ENCODE data around the gene ZSCAN21.

ZSCAN21 gene

GRCh38 chr7:100095704-100096103 is 46.1 kb downstream of the ZSCAN21 start:
- H3K36me3 Mint-ChIP-seq, result peaks cover 32% of the 10 kb centered on the region
- H3K4me3 Mint-ChIP-seq, result no peak overlapping the region
- H3K4me1 Mint-ChIP-seq, result peaks cover 40% of the 10 kb centered on the region
- H3K9me3 Mint-ChIP-seq, result no peaks in the 10 kb centered on the region
- no peaks in the 10 kb centered on the region for H3K27me3 Mint-ChIP-seq
- H3K27ac Mint-ChIP-seq, result peak overlapping the region; percentile 77

- H3K4me1 Mint-ChIP-seq, result peaks cover 47% of the 10 kb centered on the region
- no peaks in the 10 kb centered on the region for H3K9me3 Mint-ChIP-seq
- H3K4me3 Mint-ChIP-seq, result peak overlapping the region; percentile 75
- peak overlapping the region; percentile 87 for H3K27ac Mint-ChIP-seq
- H3K27me3 Mint-ChIP-seq, result no peaks in the 10 kb centered on the region
- H3K36me3 Mint-ChIP-seq, result peaks cover 32% of the 10 kb centered on the region
Observed at GRCh38 chr7:100098913-100099312, 49.3 kb downstream of the ZSCAN21 start.

GRCh38 chr7:100099452-100099851 is 49.9 kb downstream of the ZSCAN21 start:
- Mint-ChIP-seq H3K4me1 (peaks cover 48% of the 10 kb centered on the region), H3K27me3 (no peaks in the 10 kb centered on the region), H3K27ac (peak overlapping the region; percentile 98), H3K4me3 (peak overlapping the region; percentile 95), H3K36me3 (peaks cover 32% of the 10 kb centered on the region), H3K9me3 (no peaks in the 10 kb centered on the region)

- H3K36me3 Mint-ChIP-seq, result peaks cover 30% of the 10 kb centered on the region
- no peaks in the 10 kb centered on the region for H3K9me3 Mint-ChIP-seq
- peak overlapping the region; percentile 95 for H3K4me3 Mint-ChIP-seq
- H3K4me1 Mint-ChIP-seq, result peaks cover 44% of the 10 kb centered on the region
- H3K27ac Mint-ChIP-seq, result peak overlapping the region; percentile 98
- H3K27me3 Mint-ChIP-seq, result no peaks in the 10 kb centered on the region
Observed at GRCh38 chr7:100100420-100101015, 50.9 kb downstream of the ZSCAN21 start.

GRCh38 chr7:100101016-100101862 is 51.7 kb downstream of the ZSCAN21 start, which contains the start of the genes AP4M1 and MCM7:
Gene AP4M1, plus strand, starts transcription at chr7:100101643. Its CDS starts 72 bp downstream, at chr7:100101715.
Gene MCM7, minus strand, starts transcription at chr7:100101397. Its CDS starts 103 bp downstream, at chr7:100101294.
- Mint-ChIP-seq H3K4me1 (peaks cover 41% of the 10 kb centered on the region), H3K27ac (peak within 1 kb of the TSS; percentile 98), H3K4me3 (peak within 1 kb of the TSS; percentile 95), H3K9me3 (no peaks in the 10 kb centered on the region), H3K36me3 (peaks cover 26% of the 10 kb centered on the region), H3K27me3 (no peaks in the 10 kb centered on the region)

- Mint-ChIP-seq H3K27ac (no peak overlapping the region), H3K36me3 (peaks cover 17% of the 10 kb centered on the region), H3K4me1 (peaks cover 33% of the 10 kb centered on the region), H3K4me3 (peak overlapping the region; percentile 84), H3K9me3 (no peaks in the 10 kb centered on the region), H3K27me3 (no peaks in the 10 kb centered on the region)
Observed at GRCh38 chr7:100102950-100103840, 53.6 kb downstream of the ZSCAN21 start.

DNA sequence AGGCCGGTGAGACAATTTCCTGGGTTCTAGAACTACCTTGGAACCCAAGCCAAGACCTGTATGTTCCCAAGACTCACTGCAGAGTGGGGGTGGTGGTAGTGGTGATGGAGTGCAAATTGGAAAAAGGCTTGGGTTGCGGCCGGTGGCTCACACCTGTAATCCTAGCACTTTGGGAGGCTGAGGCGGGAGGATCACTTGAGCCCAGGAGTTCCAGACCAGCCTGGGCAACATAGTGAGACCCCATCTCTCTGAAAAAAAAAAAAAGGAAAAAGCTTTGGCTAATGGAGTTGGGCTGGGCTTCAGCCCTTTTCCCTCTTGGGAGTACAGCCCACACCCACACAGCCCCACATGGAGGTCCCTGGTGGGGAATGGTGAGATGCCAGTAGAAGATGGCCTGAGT is 56.0 kb downstream of the ZSCAN21 start:
- peaks cover 11% of the 10 kb centered on the region for H3K4me1 Mint-ChIP-seq
- no peaks in the 10 kb centered on the region for H3K36me3 Mint-ChIP-seq
- H3K27ac Mint-ChIP-seq, result no peak overlapping the region
- no peaks in the 10 kb centered on the region for H3K9me3 Mint-ChIP-seq
- H3K4me3 Mint-ChIP-seq, result no peak overlapping the region
- no peaks in the 10 kb centered on the region for H3K27me3 Mint-ChIP-seq

GRCh38 chr7:100106633-100107032 is 57.1 kb downstream of the ZSCAN21 start:
- Mint-ChIP-seq H3K4me3 (no peak overlapping the region), H3K27ac (peak overlapping the region; percentile 41), H3K27me3 (no peaks in the 10 kb centered on the region), H3K9me3 (no peaks in the 10 kb centered on the region), H3K4me1 (peaks cover 11% of the 10 kb centered on the region), H3K36me3 (peaks cover 3% of the 10 kb centered on the region)

DNA sequence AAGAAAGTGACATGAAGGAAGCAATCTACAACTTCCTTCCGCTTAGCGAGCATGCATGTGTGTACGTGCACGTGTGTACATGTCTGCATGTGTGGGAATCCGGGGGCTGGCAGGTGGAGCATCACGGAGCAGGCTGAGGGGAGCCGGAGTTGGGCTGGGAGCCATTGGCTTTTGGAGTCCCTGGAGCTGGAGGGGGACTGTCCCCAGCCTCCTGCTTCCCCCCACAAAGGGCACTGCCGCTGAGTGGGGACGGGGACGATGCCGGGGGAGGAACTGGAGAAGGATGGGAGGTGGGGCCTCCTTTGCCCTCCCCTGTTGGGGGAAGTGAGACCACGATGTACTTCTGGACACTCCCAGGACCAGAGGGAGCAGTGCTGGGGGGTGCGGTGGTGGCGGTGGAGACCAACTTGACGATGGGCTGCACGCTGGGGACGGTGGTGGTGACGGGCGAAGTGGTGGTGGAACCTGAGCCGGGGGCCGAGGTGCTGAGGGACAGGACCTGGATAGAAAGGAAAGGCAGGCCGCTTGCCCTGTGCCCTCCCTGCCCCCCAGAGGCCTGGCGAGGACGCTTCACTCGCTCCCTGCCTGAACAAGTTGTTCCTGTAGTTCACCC is 57.7 kb downstream of the ZSCAN21 start:
- H3K4me1 Mint-ChIP-seq, result peaks cover 11% of the 10 kb centered on the region
- H3K36me3 Mint-ChIP-seq, result peaks cover 3% of the 10 kb centered on the region

DNA sequence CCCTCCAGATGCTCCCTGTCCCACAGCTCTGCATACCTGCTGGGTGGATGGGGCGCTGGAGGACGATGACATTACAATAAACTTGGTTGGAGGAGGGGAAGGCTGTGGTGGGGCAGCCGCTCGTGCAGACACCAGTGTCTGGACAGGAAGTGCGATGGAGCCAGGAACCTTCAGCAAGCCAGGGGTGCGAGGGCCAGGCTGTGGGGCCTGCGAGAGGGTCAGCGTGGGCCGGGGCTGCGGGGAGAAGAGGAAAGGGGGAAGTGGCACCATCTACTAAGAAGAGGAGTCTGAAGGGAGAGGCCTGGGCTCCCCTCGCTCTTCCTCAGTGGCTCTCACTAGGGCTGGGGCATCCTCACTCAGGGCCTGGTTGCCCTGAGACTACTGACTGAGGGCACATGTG is 58.3 kb downstream of the ZSCAN21 start:
- H3K27me3 Mint-ChIP-seq, result no peaks in the 10 kb centered on the region
- no peaks in the 10 kb centered on the region for H3K9me3 Mint-ChIP-seq
- peaks cover 6% of the 10 kb centered on the region for H3K36me3 Mint-ChIP-seq
- H3K4me1 Mint-ChIP-seq, result peaks cover 5% of the 10 kb centered on the region
- H3K27ac Mint-ChIP-seq, result no peak overlapping the region
- H3K4me3 Mint-ChIP-seq, result no peak overlapping the region

More for the DNA sequence above, 57.7 kb downstream of the ZSCAN21 start:
- Mint-ChIP-seq H3K27ac (peak overlapping the region; percentile 41), H3K9me3 (no peaks in the 10 kb centered on the region), H3K4me3 (no peak overlapping the region), H3K27me3 (no peaks in the 10 kb centered on the region)

- H3K27me3 Mint-ChIP-seq, result no peaks in the 10 kb centered on the region
- H3K36me3 Mint-ChIP-seq, result peaks cover 6% of the 10 kb centered on the region
- H3K4me1 Mint-ChIP-seq, result no peaks in the 10 kb centered on the region
- H3K27ac Mint-ChIP-seq, result no peak overlapping the region
- no peaks in the 10 kb centered on the region for H3K9me3 Mint-ChIP-seq
- H3K4me3 Mint-ChIP-seq, result no peak overlapping the region
Observed at GRCh38 chr7:100109521-100110163, 60.1 kb downstream of the ZSCAN21 start.

DNA sequence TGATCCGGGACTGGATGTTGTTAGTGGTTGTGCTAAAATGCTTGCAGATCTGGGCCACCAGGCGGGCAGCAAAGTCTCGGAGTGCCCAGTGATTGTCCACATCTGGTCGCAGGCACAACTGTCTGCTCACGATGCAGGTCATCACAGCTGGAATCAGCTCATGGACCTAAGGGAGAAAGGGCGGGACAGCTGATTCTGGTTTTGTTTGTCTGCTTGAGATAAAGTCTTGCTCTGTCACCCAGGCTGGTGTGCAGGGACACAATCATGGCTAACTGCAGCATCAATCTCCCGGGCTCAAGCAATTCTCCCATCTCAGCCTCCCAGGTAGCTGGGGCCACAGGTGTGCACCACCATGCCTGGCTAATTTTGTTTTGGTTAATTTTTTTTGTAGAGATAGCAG is 61.6 kb downstream of the ZSCAN21 start:
- H3K4me3 Mint-ChIP-seq, result no peak overlapping the region
- no peak overlapping the region for H3K27ac Mint-ChIP-seq
- H3K4me1 Mint-ChIP-seq, result peaks cover 4% of the 10 kb centered on the region
- no peaks in the 10 kb centered on the region for H3K9me3 Mint-ChIP-seq
- H3K27me3 Mint-ChIP-seq, result no peaks in the 10 kb centered on the region
- H3K36me3 Mint-ChIP-seq, result peaks cover 6% of the 10 kb centered on the region

DNA sequence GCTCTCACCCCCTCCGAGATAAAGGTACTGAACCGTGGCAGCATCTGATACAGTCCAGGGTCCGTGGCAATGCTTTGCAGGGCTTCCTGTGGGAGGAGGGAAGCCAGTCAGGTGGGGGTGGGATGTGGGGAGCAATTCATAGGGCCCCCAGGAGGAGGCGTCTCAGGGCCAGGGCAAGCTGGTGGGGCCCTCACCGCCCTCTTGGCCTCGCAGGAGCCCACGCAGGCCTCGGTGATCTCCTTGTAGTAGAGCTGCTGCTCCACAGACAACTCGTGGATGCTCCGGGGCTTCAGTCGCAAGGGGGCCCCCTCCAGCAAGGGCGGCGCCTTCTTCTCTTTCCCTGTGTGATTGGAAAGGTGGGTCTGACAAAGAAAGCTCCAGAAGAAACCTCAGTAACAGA is 62.3 kb downstream of the ZSCAN21 start:
- Mint-ChIP-seq H3K27me3 (no peaks in the 10 kb centered on the region), H3K36me3 (peaks cover 7% of the 10 kb centered on the region), H3K9me3 (no peaks in the 10 kb centered on the region), H3K4me3 (no peak overlapping the region), H3K4me1 (peaks cover 4% of the 10 kb centered on the region), H3K27ac (no peak overlapping the region)
